Skeletal muscle satellite cell (primary cell): Measurements from ENCODE around the gene RYR3.

Source experiments
- H3K27me3 ChIP-seq: 2 replicates; pipeline ENCODE4 v1.7.0; 2013; ENCODE audit warnings: low read length; ENCODE audit not compliant: control insufficient read depth, insufficient read depth
- H3K36me3 ChIP-seq: 2 replicates; pipeline ENCODE4 v1.7.0; 2013; ENCODE audit warnings: mild to moderate bottlenecking, control low read depth, low read length; ENCODE audit not compliant: insufficient read depth
- H3K4me1 ChIP-seq: 2 replicates; pipeline ENCODE4 v1.7.0; 2013; ENCODE audit warnings: low read length; ENCODE audit not compliant: control insufficient read depth, insufficient read depth
- H3K4me2 ChIP-seq: 2 replicates; pipeline ENCODE4 v1.7.0; 2013; ENCODE audit warnings: mild to moderate bottlenecking, low read length
- H3K4me3 ChIP-seq: 2 replicates; pipeline ENCODE4 v1.7.0; 2013; ENCODE audit warnings: low read length
- H3K9ac ChIP-seq: 2 replicates; pipeline ENCODE4 v1.7.0; 2013; ENCODE audit warnings: mild to moderate bottlenecking, low read depth, low read length, moderate library complexity
- H3K9me3 ChIP-seq: replicated peaks from 2 replicates; pipeline ENCODE4 v1.7.0; 2013; ENCODE audit warnings: mild to moderate bottlenecking, control low read depth, low read length

RYR3 gene

GRCh38 chr15:33392453-33392852 lies 81.7 kb downstream of the RYR3 start:
- no peak overlapping the region for H3K4me2 ChIP-seq
- no peaks in the 10 kb centered on the region for H3K36me3 ChIP-seq
- no peaks in the 10 kb centered on the region for H3K9me3 ChIP-seq
- H3K4me1 ChIP-seq = no peaks in the 10 kb centered on the region
- no peak overlapping the region for H3K4me3 ChIP-seq
- no peak overlapping the region for H3K9ac ChIP-seq
- H3K27me3 ChIP-seq = peaks cover 21% of the 10 kb centered on the region

- H3K27me3 ChIP-seq = peaks cover 21% of the 10 kb centered on the region
- H3K9ac ChIP-seq = no peak overlapping the region
- H3K4me3 ChIP-seq = no peak overlapping the region
- H3K36me3 ChIP-seq = no peaks in the 10 kb centered on the region
- no peaks in the 10 kb centered on the region for H3K4me1 ChIP-seq
- H3K9me3 ChIP-seq = no peaks in the 10 kb centered on the region
- H3K4me2 ChIP-seq = no peak overlapping the region
Observed at GRCh38 chr15:33393546-33393945, 82.8 kb downstream of the RYR3 start.

DNA sequence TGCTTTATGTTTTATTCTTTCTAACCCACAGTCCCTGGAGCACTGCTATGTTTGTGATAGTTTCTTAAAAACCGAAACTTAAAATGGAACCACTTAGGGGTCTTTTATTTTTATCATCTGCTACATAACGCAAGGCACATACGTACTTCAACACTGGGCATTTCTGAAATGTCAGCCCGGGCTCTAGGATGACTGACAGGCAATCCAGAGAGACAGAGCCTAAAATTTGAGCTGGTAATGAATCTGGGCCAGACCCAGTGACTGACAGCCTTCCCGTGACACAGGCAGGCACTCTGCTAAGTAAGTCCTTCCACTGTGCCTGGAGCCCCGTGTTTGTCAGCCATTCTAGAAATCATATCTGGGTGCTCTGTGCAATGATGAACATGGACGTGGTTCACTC lies 84.6 kb downstream of the RYR3 start:
- no peak overlapping the region for H3K4me2 ChIP-seq

GRCh38 chr15:33395846-33396245 lies 85.1 kb downstream of the RYR3 start:
- H3K9ac ChIP-seq = no peak overlapping the region

More for the DNA sequence above, 84.6 kb downstream of the RYR3 start:
- H3K9me3 ChIP-seq = no peaks in the 10 kb centered on the region
- H3K4me3 ChIP-seq = no peak overlapping the region
- H3K27me3 ChIP-seq = peaks cover 23% of the 10 kb centered on the region
- H3K4me1 ChIP-seq = no peaks in the 10 kb centered on the region
- no peaks in the 10 kb centered on the region for H3K36me3 ChIP-seq
- no peak overlapping the region for H3K9ac ChIP-seq

DNA sequence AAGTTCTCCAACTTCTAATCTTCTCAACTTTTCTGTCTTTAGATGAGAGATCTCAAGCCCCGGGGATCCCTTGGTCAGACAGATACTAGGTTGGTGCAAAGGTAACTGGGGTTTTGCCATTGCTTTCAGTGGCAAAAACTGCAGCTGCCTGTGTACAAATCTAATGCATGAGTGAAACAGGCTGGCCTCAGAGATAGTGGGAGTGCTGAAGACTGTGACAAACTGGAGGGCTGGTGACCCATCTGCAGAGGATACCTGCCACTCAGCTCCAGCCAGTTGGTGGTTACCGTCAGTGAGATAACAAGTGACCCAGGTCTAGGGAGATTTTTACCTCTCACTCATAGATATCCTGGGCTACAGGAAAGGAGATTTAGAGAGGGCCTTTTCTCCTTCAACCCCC lies 85.7 kb downstream of the RYR3 start:
- Histone ChIP-seq H3K4me1 (no peaks in the 10 kb centered on the region), H3K27me3 (peaks cover 31% of the 10 kb centered on the region), H3K4me3 (no peak overlapping the region), H3K9ac (no peak overlapping the region), H3K36me3 (no peaks in the 10 kb centered on the region), H3K9me3 (no peaks in the 10 kb centered on the region), H3K4me2 (no peak overlapping the region)

More at GRCh38 chr15:33395846-33396245, 85.1 kb downstream of the RYR3 start:
- H3K9me3 ChIP-seq = no peaks in the 10 kb centered on the region
- H3K36me3 ChIP-seq = no peaks in the 10 kb centered on the region
- no peaks in the 10 kb centered on the region for H3K4me1 ChIP-seq
- peaks cover 28% of the 10 kb centered on the region for H3K27me3 ChIP-seq
- no peak overlapping the region for H3K4me3 ChIP-seq
- H3K4me2 ChIP-seq = no peak overlapping the region

DNA sequence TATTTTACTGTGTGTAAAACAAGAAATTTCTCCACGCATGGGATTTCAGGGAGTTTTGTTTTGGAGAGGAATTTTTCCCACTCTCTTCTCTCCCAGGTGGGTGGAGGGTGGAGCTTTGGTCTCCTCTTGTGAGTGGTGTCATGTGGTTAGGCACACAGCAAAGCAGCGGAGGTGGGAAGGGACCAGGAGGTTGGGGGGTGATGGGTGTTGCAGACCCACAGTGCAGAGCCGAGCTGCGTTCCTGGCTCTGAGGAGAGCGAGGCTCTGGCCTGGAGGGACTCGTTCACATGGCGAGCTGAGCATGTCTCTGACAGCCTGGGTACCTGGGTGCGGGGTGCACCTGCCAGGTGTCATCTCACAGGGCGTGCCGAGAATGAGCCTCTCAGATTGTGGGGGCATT lies 87.8 kb downstream of the RYR3 start:
- Histone ChIP-seq H3K9ac (no peak overlapping the region), H3K36me3 (no peaks in the 10 kb centered on the region), H3K9me3 (no peaks in the 10 kb centered on the region), H3K4me3 (no peak overlapping the region), H3K4me1 (no peaks in the 10 kb centered on the region), H3K4me2 (no peak overlapping the region), H3K27me3 (peaks cover 42% of the 10 kb centered on the region)

- Histone ChIP-seq H3K9me3 (no peaks in the 10 kb centered on the region), H3K4me1 (no peaks in the 10 kb centered on the region), H3K9ac (no peak overlapping the region), H3K4me2 (no peak overlapping the region), H3K4me3 (no peak overlapping the region), H3K36me3 (no peaks in the 10 kb centered on the region), H3K27me3 (peaks cover 43% of the 10 kb centered on the region)
Observed at GRCh38 chr15:33400941-33401340, 90.2 kb downstream of the RYR3 start.

DNA sequence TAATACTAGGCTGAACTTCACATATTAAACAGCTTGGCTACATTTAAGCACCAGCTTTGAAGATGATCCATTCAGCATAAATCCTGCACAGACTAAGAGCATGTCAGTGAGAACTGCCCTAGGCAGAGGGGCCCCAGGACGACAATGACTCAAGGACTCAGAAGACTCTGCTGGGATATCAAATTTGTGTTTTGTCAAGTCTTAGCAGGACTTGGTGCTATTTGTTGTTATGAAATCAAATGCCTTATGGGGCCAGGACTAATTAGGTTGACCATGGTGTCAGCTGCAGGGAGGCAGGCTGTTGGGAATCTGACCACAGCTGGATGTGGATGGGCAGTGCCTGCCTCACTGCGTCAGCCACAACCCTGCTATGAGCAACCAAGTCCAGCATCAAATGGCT lies 91.8 kb downstream of the RYR3 start:
- Histone ChIP-seq H3K27me3 (peaks cover 34% of the 10 kb centered on the region), H3K4me2 (no peak overlapping the region), H3K9me3 (no peaks in the 10 kb centered on the region), H3K4me3 (no peak overlapping the region), H3K36me3 (no peaks in the 10 kb centered on the region), H3K4me1 (no peaks in the 10 kb centered on the region), H3K9ac (no peak overlapping the region)

DNA sequence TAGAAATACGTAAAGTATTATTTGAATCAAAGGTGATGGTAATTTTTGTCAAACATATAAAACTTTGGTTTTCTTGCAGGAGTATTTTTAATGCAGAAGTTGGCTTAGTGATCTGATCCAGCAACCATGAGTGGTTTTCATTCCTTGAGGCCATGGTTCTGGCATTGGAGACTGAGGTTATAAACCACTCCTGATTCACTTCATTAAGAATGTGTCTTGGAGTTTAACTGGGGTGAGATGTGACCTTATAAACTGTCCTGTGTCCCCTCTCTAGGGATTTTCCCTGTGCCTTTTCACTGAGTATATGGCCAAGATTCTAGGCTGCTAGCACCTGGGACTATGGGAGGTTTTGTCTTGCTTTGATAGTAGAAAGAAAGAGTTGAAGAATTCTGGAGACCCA lies 94.3 kb downstream of the RYR3 start:
- Histone ChIP-seq H3K4me3 (no peak overlapping the region), H3K4me1 (no peaks in the 10 kb centered on the region), H3K9ac (no peak overlapping the region), H3K9me3 (no peaks in the 10 kb centered on the region), H3K4me2 (no peak overlapping the region), H3K27me3 (peaks cover 34% of the 10 kb centered on the region), H3K36me3 (no peaks in the 10 kb centered on the region)

DNA sequence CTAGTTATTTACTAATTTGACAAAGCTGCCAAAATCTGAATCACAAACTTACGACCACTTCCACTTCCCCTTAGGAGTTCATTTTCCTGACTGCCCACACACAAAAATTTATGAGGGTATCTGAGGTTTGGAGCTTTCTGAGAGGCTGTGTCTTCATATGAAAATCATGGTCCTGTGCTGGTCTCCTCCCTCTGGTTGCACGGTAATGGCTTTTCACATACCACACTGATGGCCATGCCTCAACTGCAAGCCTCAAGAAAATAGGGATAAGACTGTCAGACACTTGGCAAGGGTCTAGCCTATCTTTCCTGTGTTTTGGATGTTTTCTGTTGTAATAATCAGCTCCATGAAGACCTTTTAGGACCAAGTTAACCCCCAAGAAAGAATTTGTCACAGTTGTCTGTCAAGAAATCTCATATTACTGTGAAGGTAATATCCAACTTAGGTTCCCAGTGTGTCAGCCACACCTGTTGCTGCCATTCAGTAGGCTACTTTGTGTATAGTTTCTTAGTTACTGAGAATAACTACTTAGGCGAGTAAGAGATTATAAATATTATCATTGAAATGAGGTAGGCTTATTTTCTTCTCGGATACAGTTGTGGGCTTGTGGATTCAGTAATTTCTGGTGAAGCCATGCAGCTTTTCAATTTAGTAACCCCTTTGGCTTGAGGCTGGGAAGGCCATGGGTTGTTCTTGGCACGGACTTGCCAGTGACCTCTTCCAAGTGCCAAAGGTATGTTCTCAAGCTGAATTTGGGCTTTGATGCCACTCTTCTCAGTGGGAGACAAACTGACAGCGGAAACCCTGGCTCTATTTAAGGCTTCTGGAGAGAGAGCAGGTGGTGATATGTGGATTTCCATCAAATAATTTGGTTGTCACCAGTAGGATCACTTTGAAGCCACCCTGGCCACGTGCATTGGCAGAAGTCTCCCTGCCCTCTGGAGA lies 101.1 kb downstream of the RYR3 start:
- H3K4me1 ChIP-seq = no peaks in the 10 kb centered on the region
- H3K4me2 ChIP-seq = no peak overlapping the region
- no peaks in the 10 kb centered on the region for H3K27me3 ChIP-seq
- H3K9me3 ChIP-seq = no peaks in the 10 kb centered on the region
- H3K36me3 ChIP-seq = no peaks in the 10 kb centered on the region
- no peak overlapping the region for H3K4me3 ChIP-seq
- no peak overlapping the region for H3K9ac ChIP-seq

DNA sequence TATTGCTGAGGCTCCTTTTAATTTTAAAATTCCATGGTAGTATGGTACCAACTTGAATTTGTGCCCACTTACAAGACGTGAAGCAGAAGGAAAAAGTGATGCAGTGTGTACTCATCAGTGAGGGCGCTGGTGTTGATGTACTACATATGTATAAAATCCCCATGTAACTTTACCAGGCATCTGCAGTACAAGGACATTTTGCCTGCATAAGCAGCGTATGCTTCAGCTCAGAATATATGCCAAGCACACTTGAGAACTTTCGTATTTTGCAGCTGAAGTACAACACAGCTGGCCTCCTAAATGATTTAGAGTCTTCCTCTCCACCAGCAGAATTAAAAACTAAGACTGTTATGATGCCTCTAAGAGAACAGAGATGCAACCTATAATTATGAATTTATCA lies 108.9 kb downstream of the RYR3 start:
- Histone ChIP-seq H3K4me3 (no peak overlapping the region), H3K36me3 (no peaks in the 10 kb centered on the region), H3K9me3 (no peaks in the 10 kb centered on the region), H3K27me3 (peaks cover 29% of the 10 kb centered on the region), H3K9ac (no peak overlapping the region), H3K4me2 (no peak overlapping the region), H3K4me1 (no peaks in the 10 kb centered on the region)

GRCh38 chr15:33424025-33424424 lies 113.3 kb downstream of the RYR3 start:
- no peak overlapping the region for H3K4me2 ChIP-seq

More at GRCh38 chr15:33424025-33424424, 113.3 kb downstream of the RYR3 start:
- Histone ChIP-seq H3K4me1 (no peaks in the 10 kb centered on the region), H3K4me3 (no peak overlapping the region), H3K9ac (no peak overlapping the region), H3K36me3 (no peaks in the 10 kb centered on the region), H3K9me3 (no peaks in the 10 kb centered on the region), H3K27me3 (peaks cover 24% of the 10 kb centered on the region)
